GM23338 (cell line): ENCODE measurements around the gene FAAP100.

ENCODE experiments used
- CREB1 ChIP-seq: fragments of 250-450 bp; sonication (Bioruptor Pico); IDR thresholded peaks from 2 replicates; pipeline ENCODE4 v1.5.0; 2020; ENCODE audit warnings: low read depth, mild to moderate bottlenecking, moderate library complexity
- ETS1 ChIP-seq: IDR thresholded peaks from 2 replicates; pipeline ENCODE4 v1.6.1; 2016; ENCODE audit warnings: antibody characterized with exemption
- EZH2 ChIP-seq: fragments of 200-600 bp; sonication (generic); IDR thresholded peaks from one replicate; pipeline ENCODE4 v1.8.0; 2017; ENCODE audit warnings: antibody characterized with exemption, mild to moderate bottlenecking, low read depth; ENCODE audit not compliant: unreplicated experiment
- EZH2phosphoT487 ChIP-seq: fragments of 200-600 bp; sonication (generic); IDR thresholded peaks from one replicate; pipeline ENCODE4 v1.8.1; 2018; ENCODE audit warnings: antibody characterized with exemption; ENCODE audit not compliant: unreplicated experiment
- JUNB ChIP-seq: IDR thresholded peaks from one replicate; pipeline ENCODE4 v1.6.1; 2016; ENCODE audit warnings: antibody characterized with exemption; ENCODE audit not compliant: unreplicated experiment
- NANOG ChIP-seq: IDR thresholded peaks from 2 replicates; pipeline ENCODE4 v1.6.1; 2016; ENCODE audit warnings: antibody characterized with exemption, borderline replicate concordance
- POLR2AphosphoS5 ChIP-seq: IDR thresholded peaks from 2 replicates; pipeline ENCODE4 v1.6.1; 2016; ENCODE audit warnings: antibody characterized with exemption, low read depth
- STAT1 ChIP-seq: IDR thresholded peaks from one replicate; pipeline ENCODE4 v1.6.1; 2016; ENCODE audit warnings: antibody characterized with exemption; ENCODE audit not compliant: unreplicated experiment
- ZNF114 ChIP-seq: fragments of 250-450 bp; sonication (Bioruptor Pico); IDR thresholded peaks from 2 replicates; pipeline ENCODE4 v1.5.0; 2020; ENCODE audit warnings: mild to moderate bottlenecking, moderate library complexity
- ZNF331 ChIP-seq: fragments of 250-450 bp; sonication (Bioruptor Pico); IDR thresholded peaks from 2 replicates; pipeline ENCODE4 v1.5.0; 2020; ENCODE audit warnings: low read depth, mild to moderate bottlenecking, moderate library complexity
- TF ChIP-seq, protein P1 (sequence below), 2 experiments: fragments of 200-600 bp in 1 of 2; sonication (generic) in 1 of 2; conservative IDR thresholded peaks; 2 replicates each; pipeline versions ENCODE4 v1.5.1 to v1.6.1; 2016 to 2017; ENCODE audit warnings: antibody characterized with exemption in 2 of 2, low read depth in 2 of 2, mild to moderate bottlenecking in 2 of 2, moderate library complexity in 1 of 2
- TF ChIP-seq, protein P2 (sequence below): IDR thresholded peaks from one replicate; pipeline ENCODE4 v1.6.1; 2018; ENCODE audit warnings: antibody characterized with exemption; ENCODE audit not compliant: unreplicated experiment

GRCh38 chr17:81575836-81576235 is 23.7 kb upstream of the FAAP100 start:
- no peak for TF ChIP-seq EZH2
- TF ChIP-seq, protein P1, sequence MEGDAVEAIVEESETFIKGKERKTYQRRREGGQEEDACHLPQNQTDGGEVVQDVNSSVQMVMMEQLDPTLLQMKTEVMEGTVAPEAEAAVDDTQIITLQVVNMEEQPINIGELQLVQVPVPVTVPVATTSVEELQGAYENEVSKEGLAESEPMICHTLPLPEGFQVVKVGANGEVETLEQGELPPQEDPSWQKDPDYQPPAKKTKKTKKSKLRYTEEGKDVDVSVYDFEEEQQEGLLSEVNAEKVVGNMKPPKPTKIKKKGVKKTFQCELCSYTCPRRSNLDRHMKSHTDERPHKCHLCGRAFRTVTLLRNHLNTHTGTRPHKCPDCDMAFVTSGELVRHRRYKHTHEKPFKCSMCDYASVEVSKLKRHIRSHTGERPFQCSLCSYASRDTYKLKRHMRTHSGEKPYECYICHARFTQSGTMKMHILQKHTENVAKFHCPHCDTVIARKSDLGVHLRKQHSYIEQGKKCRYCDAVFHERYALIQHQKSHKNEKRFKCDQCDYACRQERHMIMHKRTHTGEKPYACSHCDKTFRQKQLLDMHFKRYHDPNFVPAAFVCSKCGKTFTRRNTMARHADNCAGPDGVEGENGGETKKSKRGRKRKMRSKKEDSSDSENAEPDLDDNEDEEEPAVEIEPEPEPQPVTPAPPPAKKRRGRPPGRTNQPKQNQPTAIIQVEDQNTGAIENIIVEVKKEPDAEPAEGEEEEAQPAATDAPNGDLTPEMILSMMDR (conservative IDR thresholded peaks at IDR 0.05; ENCODE audit: low read depth in 2 of 2): no peak
- no peak for TF ChIP-seq POLR2AphosphoS5
- no peak for TF ChIP-seq STAT1
- no peak for TF ChIP-seq CREB1 (CRISPR knock-in tag)
- TF ChIP-seq ETS1: no peak
- TF ChIP-seq, protein P2, sequence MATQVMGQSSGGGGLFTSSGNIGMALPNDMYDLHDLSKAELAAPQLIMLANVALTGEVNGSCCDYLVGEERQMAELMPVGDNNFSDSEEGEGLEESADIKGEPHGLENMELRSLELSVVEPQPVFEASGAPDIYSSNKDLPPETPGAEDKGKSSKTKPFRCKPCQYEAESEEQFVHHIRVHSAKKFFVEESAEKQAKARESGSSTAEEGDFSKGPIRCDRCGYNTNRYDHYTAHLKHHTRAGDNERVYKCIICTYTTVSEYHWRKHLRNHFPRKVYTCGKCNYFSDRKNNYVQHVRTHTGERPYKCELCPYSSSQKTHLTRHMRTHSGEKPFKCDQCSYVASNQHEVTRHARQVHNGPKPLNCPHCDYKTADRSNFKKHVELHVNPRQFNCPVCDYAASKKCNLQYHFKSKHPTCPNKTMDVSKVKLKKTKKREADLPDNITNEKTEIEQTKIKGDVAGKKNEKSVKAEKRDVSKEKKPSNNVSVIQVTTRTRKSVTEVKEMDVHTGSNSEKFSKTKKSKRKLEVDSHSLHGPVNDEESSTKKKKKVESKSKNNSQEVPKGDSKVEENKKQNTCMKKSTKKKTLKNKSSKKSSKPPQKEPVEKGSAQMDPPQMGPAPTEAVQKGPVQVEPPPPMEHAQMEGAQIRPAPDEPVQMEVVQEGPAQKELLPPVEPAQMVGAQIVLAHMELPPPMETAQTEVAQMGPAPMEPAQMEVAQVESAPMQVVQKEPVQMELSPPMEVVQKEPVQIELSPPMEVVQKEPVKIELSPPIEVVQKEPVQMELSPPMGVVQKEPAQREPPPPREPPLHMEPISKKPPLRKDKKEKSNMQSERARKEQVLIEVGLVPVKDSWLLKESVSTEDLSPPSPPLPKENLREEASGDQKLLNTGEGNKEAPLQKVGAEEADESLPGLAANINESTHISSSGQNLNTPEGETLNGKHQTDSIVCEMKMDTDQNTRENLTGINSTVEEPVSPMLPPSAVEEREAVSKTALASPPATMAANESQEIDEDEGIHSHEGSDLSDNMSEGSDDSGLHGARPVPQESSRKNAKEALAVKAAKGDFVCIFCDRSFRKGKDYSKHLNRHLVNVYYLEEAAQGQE: no peak
- no peak for TF ChIP-seq ZNF331 (CRISPR knock-in tag)
- TF ChIP-seq JUNB: no peak
- TF ChIP-seq EZH2phosphoT487: no peak
- no peak for TF ChIP-seq NANOG
- TF ChIP-seq ZNF114: no peak
